Activated CD8-positive, alpha-beta memory T cell treated with anti-CD3 and anti-CD28 coated beads, Interleukin-2, amount 50 U/mL, for 1 hour (primary cell): ENCODE results near the gene PRR5.
A peak's percentile ranks its signal among the peaks of the same experiment; 100 is the strongest.
"Not testable (repeated sequence)": the region's sequence is repeated elsewhere in the genome, so short reads cannot be mapped to it uniquely, and the experiment has no call there.

ENCODE experiments used
- DNase-seq: peaks from one replicate; pipeline ENCODE4 v3.0.0-alpha.2; 2020; ENCODE audit errors: extremely low read depth

Gene PRR5

DNA sequence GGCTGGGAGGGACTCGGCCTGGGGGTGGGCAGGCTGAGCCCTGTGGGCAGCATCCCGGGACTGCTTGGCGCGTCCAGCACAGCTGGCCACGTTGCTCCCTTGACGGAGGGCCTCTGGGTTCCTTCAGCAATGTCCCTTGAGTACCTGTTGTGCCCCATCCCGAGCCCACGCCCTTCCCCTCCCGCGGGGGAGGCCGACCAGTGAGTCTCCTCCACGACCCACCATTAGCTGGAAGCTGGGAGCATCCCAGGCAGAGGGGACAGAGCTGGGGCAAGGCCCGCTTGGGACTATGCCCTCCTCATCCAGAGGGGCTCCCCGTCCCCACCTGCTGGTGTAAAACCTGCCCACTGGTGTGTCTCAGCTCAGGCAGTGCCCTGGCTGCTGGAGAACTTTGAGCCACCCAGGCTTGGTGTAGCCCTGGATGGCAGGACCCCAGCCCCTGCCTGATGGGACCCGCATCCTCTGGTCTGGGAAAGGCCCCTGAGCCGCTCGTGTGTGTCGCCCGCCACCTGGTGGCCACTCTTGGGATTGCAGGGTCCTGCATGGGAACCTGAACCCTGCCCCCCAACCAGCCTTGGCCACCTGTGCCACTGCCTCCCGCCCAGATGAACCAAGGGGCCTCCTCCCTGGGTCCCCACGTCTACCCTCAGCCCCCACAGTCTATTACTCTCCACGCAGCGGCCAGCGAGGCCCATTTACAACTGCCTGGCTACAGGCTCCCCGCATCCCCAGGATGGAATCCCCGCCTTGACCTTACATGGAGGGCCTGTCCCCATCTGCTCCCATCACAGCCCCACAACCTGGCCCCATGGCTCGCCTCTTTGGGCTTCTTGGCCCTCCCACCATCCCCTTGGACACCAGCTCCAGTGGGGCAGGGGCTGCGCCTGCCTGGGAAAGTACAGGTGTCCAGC, 33.8 kb downstream of the PRR5 start:
- peak; percentile 47 for DNase-seq

DNA sequence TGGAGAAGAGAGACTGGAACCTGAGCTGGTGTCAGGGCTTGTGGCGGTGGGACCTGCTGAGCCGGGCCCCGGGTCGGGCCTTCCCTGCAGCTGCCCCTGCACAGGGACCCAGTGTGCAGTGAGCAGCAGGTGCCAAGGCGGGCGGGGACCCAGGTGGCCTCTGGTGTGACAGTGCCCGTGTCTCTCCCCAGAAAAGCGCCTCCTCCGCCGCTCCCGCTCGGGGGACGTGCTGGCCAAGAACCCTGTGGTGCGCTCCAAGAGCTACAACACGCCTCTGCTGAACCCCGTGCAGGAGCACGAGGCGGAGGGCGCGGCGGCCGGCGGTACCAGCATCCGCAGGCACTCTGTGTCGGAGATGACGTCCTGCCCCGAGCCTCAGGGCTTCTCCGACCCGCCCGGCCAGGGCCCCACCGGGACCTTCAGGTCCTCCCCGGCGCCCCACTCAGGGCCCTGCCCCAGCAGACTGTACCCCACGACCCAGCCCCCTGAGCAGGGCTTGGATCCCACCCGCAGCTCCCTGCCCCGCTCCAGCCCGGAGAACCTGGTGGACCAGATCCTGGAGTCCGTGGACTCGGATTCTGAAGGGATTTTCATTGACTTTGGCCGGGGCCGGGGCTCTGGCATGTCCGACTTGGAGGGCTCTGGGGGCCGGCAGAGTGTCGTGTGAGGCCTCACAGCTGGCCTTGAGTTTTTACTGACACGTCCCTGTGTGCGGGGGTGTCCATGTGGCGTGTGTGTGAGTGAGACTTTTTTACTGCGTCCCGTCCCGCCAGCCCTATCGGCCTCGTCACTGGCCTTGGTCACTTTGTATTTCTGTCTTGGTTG, 34.8 kb downstream of the PRR5 start:
- DNase-seq: no peak

DNA sequence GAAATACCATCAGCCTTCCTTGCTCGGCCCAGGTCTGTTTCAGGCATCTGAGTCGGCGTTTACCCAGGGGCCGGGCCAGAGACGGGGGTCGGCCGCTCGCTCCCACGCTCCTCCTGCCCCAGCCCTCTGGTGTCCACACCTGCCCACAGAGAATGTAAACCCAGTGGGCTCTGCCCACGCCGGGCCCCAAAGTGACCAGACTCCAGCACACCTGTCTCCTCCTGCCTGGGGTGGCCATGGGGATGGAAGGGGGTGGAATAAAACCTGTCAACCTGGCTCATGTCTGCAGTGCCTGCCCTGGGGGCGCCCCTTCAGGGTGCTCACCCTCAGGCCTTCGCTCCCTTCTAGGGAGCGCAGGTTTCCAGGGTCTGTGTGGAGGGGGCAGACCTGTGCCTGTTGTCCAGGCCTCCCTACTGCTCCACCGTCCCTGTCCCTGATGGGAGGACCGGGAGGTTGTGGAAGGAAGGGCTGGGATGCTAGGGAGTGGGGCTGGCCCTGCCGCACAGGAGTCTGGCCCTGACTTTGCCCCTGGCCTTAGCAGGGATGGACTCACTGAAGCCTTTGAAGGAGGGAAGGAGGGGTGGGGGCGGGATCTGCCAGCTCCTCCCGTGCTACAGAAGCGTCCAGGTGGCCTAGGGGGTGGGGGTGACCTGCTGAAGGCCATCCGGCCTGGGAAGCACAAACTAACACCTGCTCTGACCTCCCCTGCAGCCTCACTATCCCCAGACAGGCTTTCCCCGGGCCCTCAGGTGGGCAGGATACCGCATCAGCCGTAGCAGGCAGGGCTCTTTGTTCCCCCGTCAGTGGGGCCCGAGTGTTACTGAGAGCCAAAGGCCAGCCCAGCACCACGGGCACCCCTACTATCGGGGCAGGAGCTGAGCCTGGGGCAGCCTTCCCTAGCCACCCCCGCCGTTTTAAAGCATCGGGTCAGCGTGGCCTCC, 35.7 kb downstream of the PRR5 start:
- no peak for DNase-seq

DNA sequence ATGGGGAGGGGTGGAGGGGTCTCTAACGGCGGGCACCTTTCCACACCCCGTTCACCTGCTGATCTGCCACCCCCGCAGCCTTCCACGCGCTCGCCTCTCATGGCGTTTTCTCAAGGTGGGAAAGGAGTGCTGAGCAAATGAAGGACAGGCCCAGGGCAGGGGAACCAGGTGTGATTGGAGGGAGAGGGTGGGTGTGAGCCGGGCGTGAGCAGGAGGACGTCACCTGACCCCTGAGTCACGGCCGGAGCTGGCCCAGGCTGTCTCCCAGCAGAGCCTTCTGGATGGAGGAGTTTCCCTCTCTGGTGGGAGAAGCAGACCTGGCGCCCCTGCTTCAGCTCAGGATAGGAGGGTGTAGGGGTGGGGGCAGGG, 36.3 kb downstream of the PRR5 start:
- no peak for DNase-seq

DNA sequence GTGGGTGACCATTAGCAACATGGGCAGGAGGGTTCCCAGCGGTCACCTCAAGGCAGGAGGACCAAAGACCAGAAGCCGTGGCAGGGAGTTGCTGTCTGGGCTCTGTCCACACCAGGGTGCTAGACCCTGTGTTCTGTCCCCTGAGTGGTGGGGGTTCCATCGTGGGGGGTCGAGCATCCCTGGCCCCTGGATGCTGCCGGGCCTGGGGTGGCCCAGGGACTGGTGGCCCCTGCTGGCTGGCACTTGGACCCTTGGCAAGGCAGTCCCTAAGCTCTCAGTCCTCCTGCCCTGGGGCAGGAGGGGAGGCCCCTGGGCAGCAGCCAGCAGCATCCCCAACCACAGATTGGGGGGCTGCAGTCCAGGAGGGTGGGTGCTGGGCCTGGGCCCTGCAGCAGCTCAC, 37.0 kb downstream of the PRR5 start:
- DNase-seq: no peak

DNA sequence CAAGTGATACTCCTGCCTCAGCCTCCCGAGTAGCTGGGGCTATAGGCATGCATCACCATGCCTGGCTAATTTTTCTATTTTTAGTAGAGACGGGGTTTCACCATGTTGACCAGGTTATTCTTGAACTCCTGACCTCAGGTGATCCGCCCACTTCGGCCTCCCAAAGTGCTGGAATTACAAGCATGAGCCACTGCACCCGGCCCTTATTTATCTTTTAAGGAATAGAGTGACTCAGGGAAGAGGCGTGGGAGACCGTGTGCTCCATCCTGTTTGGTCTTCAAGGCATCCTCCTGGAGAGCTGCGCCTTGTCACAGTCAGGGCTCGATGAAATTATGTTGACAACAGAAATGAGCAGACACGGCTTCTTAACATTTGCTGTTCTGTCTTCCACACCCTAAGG, 37.7 kb downstream of the PRR5 start:
- DNase-seq: not testable (repeated sequence)

- no peak for DNase-seq
Observed at GRCh38 chr22:44740307-44740706, 38.3 kb downstream of the PRR5 start.

DNA sequence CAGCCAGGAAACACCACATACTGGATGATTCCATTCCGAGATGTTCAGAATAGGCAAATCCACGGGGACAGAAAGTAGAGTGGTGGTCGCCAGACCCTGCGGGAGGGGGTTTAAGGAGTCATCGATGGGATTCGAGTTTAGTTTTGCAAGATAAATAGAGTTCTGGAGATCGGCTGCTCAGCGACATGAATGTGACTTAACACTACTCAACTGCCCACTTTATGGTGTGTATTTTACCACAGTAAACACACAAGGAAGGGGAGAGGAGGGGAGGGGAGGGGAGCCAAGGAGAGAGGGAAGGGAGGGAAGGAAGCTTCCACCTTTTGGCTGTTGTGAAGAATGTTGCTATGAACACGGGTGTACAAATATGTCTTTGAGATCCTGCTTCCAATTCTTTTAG, 39.9 kb downstream of the PRR5 start:
- DNase-seq: no peak

- DNase-seq: no peak
Observed at GRCh38 chr22:44743247-44743646, 41.2 kb downstream of the PRR5 start.

GRCh38 chr22:44743804-44744211, 41.8 kb downstream of the PRR5 start:
- DNase-seq: no peak

GRCh38 chr22:44745853-44746789, 44.1 kb downstream of the PRR5 start:
- DNase-seq: no peak

- DNase-seq: not testable (repeated sequence)
Observed at GRCh38 chr22:44747784-44748127, 45.8 kb downstream of the PRR5 start.

DNA sequence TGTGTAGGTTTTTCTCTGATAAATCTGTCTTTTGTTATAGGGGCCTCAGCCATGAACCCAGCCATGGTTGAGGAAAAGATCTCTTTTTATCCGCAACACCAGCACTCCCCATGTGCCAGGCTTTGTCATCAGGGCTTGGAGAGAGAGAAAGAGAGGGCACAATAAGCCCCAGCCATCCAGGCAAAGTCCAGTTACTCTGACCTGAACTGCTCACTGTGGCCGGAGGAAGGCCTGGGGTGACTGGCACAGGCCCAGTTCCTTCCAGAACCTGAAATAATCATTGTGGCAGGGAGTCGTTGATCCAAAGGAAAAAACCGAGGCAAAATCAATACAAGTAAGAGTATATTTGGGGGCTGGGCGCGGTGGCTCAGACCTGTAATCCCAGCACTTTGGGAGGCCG, 46.5 kb downstream of the PRR5 start:
- no peak for DNase-seq

DNA sequence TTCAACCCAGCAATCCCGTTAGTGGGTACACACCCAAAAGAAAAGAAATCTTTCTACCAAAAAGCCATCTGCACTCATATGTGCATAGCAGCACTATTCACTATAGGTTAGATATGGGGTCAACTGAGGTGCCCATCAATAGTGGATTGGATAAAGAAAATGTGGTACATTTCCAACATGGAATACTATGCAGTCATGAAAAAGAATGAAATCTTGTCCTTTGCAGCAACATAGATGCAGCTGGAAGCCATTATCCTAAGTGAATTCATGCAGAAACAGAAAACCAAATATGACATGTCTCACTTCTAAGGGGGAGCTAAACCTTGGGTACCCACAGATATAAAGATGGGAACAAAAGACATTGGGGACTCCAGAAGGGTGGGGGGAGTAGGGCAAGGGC, 48.5 kb downstream of the PRR5 start:
- no peak for DNase-seq

DNA sequence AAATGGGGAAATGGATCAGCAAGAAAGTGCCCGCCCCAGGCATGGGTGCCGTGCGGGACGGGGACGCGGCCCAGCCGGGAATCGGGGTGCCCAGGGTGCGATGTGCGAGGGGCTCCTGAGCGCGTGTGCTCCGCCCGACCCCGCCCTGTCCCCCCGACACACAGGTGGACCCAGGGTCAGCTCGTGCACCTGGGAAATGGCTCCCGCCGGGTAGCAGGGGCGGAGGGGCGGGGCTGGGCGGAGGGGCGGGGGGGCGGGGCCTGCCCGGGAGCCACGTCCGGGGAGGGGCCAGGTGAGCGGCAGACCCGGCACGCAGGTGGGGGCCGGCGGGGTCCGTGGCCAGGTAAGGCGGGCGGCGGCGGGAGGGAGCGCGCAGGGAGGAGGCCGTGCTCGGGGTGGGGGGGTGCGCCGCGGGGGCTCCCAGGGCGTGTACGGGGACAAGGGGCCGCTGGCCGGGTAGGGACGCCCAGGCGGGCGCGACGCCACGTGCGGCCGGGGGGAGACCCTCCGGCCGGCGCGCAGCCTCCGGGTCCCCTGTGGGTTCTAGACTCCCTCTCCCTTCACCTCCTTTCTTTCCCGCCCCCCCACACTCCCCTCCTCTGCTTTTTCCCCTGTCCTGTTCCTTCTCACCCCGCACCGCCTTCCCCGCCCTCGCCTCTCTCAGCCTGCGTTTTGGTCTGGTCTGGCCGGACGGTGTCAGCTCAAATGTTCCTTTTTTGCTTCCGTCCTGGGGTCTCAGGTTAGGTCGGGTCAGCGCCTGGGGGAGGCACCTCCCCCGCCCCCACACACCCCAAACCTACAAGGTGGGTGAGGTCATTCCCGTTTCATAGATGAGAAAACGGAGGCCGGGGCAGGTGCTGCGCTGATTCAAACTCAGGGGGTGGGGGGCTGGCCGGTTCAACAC, 50.5 kb downstream of the PRR5 start, which contains the start of gene ARHGAP8:
TSS of gene ARHGAP8 (plus strand) at position 291 of the 904 bp plus-strand sequence. CDS start 33,953 bp downstream, outside the sequence.
- no peak for DNase-seq

GRCh38 chr22:44753189-44754042, 51.4 kb downstream of the PRR5 start:
- DNase-seq: no peak

DNA sequence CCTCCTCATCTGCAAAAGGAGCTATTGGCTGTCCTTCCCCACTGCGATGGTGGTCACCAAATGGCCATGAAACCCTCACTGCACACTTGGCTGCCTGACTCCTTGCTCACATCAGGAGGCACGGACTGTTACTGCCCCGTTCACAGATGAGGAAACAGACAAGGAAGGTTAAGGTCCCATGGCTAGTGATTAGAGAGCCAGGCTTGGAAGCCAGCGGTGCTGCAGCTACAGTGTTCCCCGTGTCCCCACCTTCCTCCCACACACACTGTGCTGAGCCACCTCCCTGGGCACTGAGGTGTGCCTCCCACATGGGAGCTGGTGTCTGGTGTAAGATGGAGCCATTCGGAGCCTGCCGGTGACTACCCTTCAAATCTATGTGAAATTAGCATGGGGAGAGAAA, 53.0 kb downstream of the PRR5 start:
- DNase-seq: no peak

- DNase-seq: no peak
Observed at GRCh38 chr22:44755417-44755816, 53.4 kb downstream of the PRR5 start.

DNA sequence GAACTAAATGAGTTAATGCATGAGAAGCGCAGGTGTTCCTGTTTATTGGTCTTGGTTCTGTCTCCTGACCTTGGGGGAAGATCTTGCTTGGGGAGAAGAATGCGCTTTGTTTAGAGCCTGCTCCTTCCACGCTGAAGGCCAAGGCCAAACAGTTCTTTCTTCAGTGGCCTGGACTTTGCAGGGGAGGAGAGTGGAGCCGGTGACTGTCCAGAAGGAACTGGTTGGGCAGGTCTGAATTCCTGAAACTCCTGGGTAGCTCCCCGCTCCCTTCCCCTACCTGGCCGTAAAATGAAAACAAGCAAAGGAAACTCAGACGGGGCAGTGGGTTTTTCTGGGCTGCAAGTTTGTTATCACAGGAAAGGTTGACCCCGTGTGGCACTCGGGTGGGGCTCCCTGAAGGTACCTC, 54.0 kb downstream of the PRR5 start:
- no peak for DNase-seq
